GM23248 (cell line): Measurements from ENCODE around the gene SLC22A13. TPM values are rescaled to one million over a fixed set of nuclear protein-coding genes. Genes with fewer than 3 reads are reported as not detected.

Experiments
- DNase-seq: peaks from one replicate; pipeline ENCODE4 v3.0.0-alpha.2; 2015
- H2AFZ ChIP-seq: fragments of 200-600 bp; sonication (generic); 2 replicates; pipeline ENCODE4 v1.6.1; 2016; ENCODE audit warnings: antibody characterized with exemption
- H3F3A ChIP-seq: fragments of 200-600 bp; sonication (generic); 2 replicates; pipeline ENCODE4 v1.6.1; 2016; ENCODE audit warnings: mild to moderate bottlenecking, antibody characterized with exemption, mixed run types; ENCODE audit not compliant: insufficient read depth
- H3K27ac ChIP-seq: fragments of 200-600 bp; sonication (generic); 2 replicates; pipeline ENCODE4 v1.5.1; 2016; ENCODE audit warnings: mild to moderate bottlenecking
- H3K27me3 ChIP-seq: fragments of 200-600 bp; sonication (generic); replicated peaks from 2 replicates; pipeline ENCODE4 v1.6.1; 2016; ENCODE audit warnings: mild to moderate bottlenecking; ENCODE audit not compliant: insufficient read depth
- H3K36me3 ChIP-seq: fragments of 200-600 bp; sonication (generic); 2 replicates; pipeline ENCODE4 v1.6.1; 2016; ENCODE audit warnings: low read depth, mild to moderate bottlenecking
- H3K4me1 ChIP-seq: fragments of 200-600 bp; sonication (generic); 2 replicates; pipeline ENCODE4 v1.6.1; 2016; ENCODE audit warnings: mild to moderate bottlenecking; ENCODE audit not compliant: insufficient read depth
- H3K4me2 ChIP-seq: fragments of 200-600 bp; sonication (generic); one replicate; pipeline ENCODE4 v1.6.1; 2016; ENCODE audit warnings: mild to moderate bottlenecking; ENCODE audit not compliant: unreplicated experiment
- H3K4me3 ChIP-seq: fragments of 200-600 bp; sonication (generic); 2 replicates; pipeline ENCODE4 v1.5.1; 2016; ENCODE audit warnings: mild to moderate bottlenecking
- H3K79me2 ChIP-seq: fragments of 200-600 bp; sonication (generic); 2 replicates; pipeline ENCODE4 v1.6.1; 2016; ENCODE audit warnings: mild to moderate bottlenecking; ENCODE audit not compliant: insufficient read depth
- H3K9ac ChIP-seq: fragments of 200-600 bp; sonication (generic); 2 replicates; pipeline ENCODE4 v1.6.1; 2016; ENCODE audit warnings: mild to moderate bottlenecking
- H3K9me2 ChIP-seq: fragments of 200-600 bp; sonication (generic); 2 replicates; pipeline ENCODE4 v1.6.1; 2016; ENCODE audit warnings: mixed run types, mild to moderate bottlenecking, moderate library complexity; ENCODE audit not compliant: insufficient read depth
- H3K9me3 ChIP-seq: fragments of 200-600 bp; sonication (generic); one replicate; pipeline ENCODE4 v1.6.1; 2017; ENCODE audit warnings: low read depth
- H4K20me1 ChIP-seq: fragments of 200-600 bp; sonication (generic); 2 replicates; pipeline ENCODE4 v1.6.0; 2016; ENCODE audit not compliant: insufficient read depth
- EZH2 ChIP-seq: fragments of 200-600 bp; sonication (generic); IDR thresholded peaks from 2 replicates; pipeline ENCODE4 v1.6.1; 2018; ENCODE audit warnings: antibody characterized with exemption, mild to moderate bottlenecking; ENCODE audit not compliant: insufficient read depth, poor library complexity, severe bottlenecking
- EZH2phosphoT487 ChIP-seq: fragments of 200-600 bp; sonication (generic); IDR thresholded peaks from 2 replicates; pipeline ENCODE4 v1.6.1; 2018; ENCODE audit warnings: antibody characterized with exemption, moderate library complexity, mild to moderate bottlenecking, low read depth; ENCODE audit not compliant: insufficient read depth
- WGBS, 2 experiments: methylation state at CpG; one replicate each; pipeline ENCODE4 v1.1.6; 2015 to 2017; ENCODE audit warnings: low lambda C conversion rate in 2 of 2, low coverage in 1 of 2; ENCODE audit errors: missing lambda C conversion rate in 2 of 2; 5-methylcytosine and 5-hydroxymethylcytosine counted together
- in situ Hi-C: fragments of 300-500 bp; cut with MboI; formaldehyde crosslinking; loops from 2 replicates; pipeline ENCODE4 v1.15.0; 2020
- polyA plus RNA-seq: library from polyadenylated mRNA; unstranded; fragments of >200 nt; fragmentation: Nextera tagmentation; extraction: Ambion mirVana; gene quantifications from 2 replicates; pipeline ENCODE4 v1.2.1, GENCODE V29; 2016
- total RNA-seq: library from RNA; depleted of rRNA; stranded (reverse); fragments of >200 nt; shearing (Covaris generic); gene quantifications from 2 replicates; pipeline ENCODE4 v1.2.3, GENCODE V29; 2014

Gene SLC22A13
- total and polyA plus RNA-seq, 2 experiments from 2014 or later, result 0.86 TPM; not detected in 1

DNA sequence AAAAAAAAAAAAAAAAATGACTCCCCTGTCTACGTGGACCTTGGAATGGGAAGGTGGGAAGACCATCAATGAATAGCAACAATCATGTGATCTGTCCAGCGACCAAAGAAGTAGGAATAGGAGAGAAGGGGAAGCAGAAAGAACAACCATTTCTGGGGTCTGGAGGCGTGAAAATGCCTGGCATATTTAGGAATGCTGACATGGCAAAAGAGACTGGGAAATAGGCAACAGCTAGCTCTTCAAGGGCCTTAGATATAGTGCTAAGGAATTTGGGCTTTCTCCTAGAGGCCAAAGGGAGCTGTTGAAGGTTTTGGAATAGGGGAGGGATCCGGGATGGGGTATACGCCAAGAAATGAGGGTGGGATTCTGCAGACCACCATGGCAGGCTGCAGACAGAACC lies 5.9 kb downstream of the SLC22A13 start:
- in situ Hi-C loops, result no loop called here
- WGBS, 2 experiments, result 91 to 93% methylated on average over 5 of the region's 5 CpGs
- Histone ChIP-seq H3F3A (no peaks in the 10 kb centered on the region), H3K27me3 (no peaks in the 10 kb centered on the region), H3K4me3 (no peak overlapping the region), H3K4me1 (no peaks in the 10 kb centered on the region), H3K4me2 (no peak overlapping the region), H2AFZ (no peak overlapping the region), H3K27ac (no peak overlapping the region), H3K9ac (no peak overlapping the region), H3K9me3 (no peaks in the 10 kb centered on the region), H3K36me3 (no peaks in the 10 kb centered on the region), H3K79me2 (no peaks in the 10 kb centered on the region), H4K20me1 (no peaks in the 10 kb centered on the region), H3K9me2 (no peaks in the 10 kb centered on the region)
- no peak for DNase-seq
- TF ChIP-seq EZH2phosphoT487 (no peak), EZH2 (no peak)

DNA sequence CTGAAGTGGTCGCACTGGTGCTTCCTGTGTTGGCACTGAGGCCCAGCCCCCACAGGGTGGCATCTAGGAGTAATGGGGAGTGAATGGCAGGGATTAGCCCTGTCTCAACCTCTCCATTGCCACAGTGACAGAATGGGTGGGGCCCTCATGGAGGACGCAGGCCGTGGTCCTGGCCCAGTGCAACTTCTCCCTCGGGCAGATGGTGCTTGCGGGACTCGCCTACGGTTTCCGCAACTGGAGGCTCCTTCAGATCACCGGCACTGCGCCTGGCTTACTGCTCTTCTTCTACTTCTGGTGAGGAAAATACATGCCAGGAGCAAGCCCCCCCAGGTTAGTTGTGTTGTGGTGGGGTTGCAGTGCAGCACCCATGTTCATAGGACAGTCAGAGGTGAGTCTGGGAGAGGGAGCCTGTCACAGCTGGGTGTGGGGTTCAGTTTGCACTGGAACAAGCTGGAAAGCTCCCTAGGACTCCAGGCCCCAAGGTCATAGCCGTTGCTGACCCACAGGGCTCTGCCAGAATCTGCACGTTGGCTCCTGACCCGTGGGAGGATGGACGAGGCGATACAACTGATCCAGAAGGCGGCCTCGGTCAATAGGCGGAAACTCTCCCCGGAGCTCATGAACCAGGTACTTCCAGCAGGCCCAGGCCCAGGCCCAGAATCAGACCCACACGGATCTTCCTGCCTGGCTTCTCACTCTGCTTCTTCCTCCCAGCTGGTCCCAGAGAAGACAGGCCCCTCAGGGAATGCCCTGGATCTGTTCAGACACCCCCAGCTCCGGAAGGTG lies 9.4 kb downstream of the SLC22A13 start:
- H3K4me3 ChIP-seq, result no peak overlapping the region
- H4K20me1 ChIP-seq, result no peaks in the 10 kb centered on the region
- H3K79me2 ChIP-seq, result no peaks in the 10 kb centered on the region
- H3K27me3 ChIP-seq, result no peaks in the 10 kb centered on the region
- 94 to 95% methylated on average over 21 of the region's 21 CpGs for WGBS, 2 experiments
- TF ChIP-seq EZH2 (no peak), EZH2phosphoT487 (no peak)
- no peaks in the 10 kb centered on the region for H3K9me3 ChIP-seq
- DNase-seq, result no peak
- no peak overlapping the region for H3K9ac ChIP-seq
- H3K4me2 ChIP-seq, result no peak overlapping the region
- H3K9me2 ChIP-seq, result no peaks in the 10 kb centered on the region
- no peak overlapping the region for H2AFZ ChIP-seq
- no peaks in the 10 kb centered on the region for H3F3A ChIP-seq
- H3K4me1 ChIP-seq, result no peaks in the 10 kb centered on the region
- H3K36me3 ChIP-seq, result no peaks in the 10 kb centered on the region
- H3K27ac ChIP-seq, result no peak overlapping the region
- in situ Hi-C loops, result no loop called here

DNA sequence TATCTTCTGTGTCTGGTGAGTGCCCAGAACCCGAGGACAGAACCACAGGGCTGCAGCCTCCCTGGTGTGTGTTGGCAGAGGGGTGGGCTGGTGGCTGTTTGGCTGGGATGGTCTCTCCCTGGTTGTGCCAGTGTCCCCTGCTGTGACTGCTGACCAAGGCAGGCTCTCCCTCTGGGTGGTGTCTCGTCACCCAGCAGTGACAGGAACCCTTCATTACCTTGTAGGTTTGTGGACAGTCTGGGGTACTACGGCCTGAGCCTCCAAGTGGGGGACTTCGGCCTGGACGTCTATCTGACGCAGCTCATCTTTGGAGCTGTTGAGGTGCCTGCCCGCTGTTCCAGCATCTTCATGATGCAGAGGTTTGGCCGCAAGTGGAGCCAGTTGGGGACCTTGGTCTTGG lies 10.0 kb downstream of the SLC22A13 start:
- no peak for TF ChIP-seq EZH2
- TF ChIP-seq EZH2phosphoT487, result no peak
- Histone ChIP-seq H3K36me3 (no peaks in the 10 kb centered on the region), H3K9me2 (no peaks in the 10 kb centered on the region), H3K9me3 (no peaks in the 10 kb centered on the region), H3K27me3 (no peaks in the 10 kb centered on the region), H2AFZ (no peak overlapping the region), H3K79me2 (no peaks in the 10 kb centered on the region), H3K27ac (no peak overlapping the region), H3K9ac (no peak overlapping the region), H4K20me1 (no peaks in the 10 kb centered on the region), H3K4me1 (no peaks in the 10 kb centered on the region), H3F3A (no peaks in the 10 kb centered on the region), H3K4me3 (no peak overlapping the region), H3K4me2 (no peak overlapping the region)
- in situ Hi-C loops, result no loop called here
- 85 to 88% methylated on average over 7 to 8 of the region's 8 CpGs for WGBS, 2 experiments
- no peak for DNase-seq

DNA sequence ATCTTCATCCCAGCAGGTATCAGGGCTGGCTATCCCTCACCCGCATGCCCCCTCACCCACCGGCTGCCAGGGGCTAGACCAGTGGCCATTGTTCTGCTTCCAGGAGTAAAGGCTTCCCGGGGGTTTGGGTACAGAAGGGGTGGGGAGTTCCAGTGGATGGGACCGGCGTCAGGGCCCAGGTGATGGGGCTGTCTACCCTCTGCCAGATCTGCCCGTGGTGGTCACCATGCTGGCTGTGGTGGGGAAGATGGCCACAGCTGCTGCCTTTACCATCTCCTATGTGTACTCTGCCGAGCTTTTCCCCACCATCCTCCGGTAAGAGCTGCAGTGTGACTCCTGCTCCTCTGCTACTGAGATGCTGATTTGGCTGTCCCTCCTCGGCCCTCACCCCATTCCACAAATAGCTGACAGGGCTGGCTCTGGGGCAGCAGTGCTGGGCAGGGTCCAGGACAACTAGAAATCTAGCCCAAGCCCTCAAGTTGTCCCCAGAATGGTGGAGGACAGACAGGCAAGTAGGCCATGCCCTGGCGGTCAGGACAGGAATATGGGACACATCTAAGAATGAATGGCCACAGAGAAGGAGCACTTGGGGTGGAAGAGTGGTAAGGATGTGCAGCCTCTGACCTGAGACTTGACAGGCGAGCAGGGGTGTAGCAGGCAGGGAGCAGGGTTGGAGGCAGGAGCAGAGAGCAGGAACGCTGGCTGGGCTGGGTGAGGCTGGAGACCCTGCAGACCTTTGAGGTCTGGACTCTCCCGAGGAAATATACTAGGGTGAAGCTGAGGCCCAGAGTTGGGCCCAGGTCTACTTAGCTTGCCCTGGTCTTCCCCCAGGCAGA lies 10.7 kb downstream of the SLC22A13 start:
- Histone ChIP-seq H3K4me2 (no peak overlapping the region), H3K27me3 (no peaks in the 10 kb centered on the region), H4K20me1 (no peaks in the 10 kb centered on the region), H3K79me2 (no peaks in the 10 kb centered on the region), H3K9me3 (no peaks in the 10 kb centered on the region), H3K9ac (no peak overlapping the region), H3K27ac (no peak overlapping the region), H3F3A (no peaks in the 10 kb centered on the region), H3K9me2 (no peaks in the 10 kb centered on the region), H2AFZ (no peak overlapping the region), H3K4me1 (no peaks in the 10 kb centered on the region), H3K36me3 (no peaks in the 10 kb centered on the region), H3K4me3 (no peak overlapping the region)
- no peak for DNase-seq
- in situ Hi-C loops, result no loop called here
- no peak for TF ChIP-seq EZH2phosphoT487
- WGBS, 2 experiments, result 87% methylated on average over 10 to 13 of the region's 13 CpGs
